GM21367 (cell line): ENCODE results near the gene TMEM45A.
"Not testable (repeated sequence)": the region's sequence is repeated elsewhere in the genome, so short reads cannot be mapped to it uniquely, and the experiment has no call there.

ENCODE experiments used
- ATAC-seq: cut with Tn5 transposase; IDR thresholded peaks from one replicate; pipeline ENCODE4 v1.9.1; 2021; ENCODE audit not compliant: unreplicated experiment

The TMEM45A gene

DNA sequence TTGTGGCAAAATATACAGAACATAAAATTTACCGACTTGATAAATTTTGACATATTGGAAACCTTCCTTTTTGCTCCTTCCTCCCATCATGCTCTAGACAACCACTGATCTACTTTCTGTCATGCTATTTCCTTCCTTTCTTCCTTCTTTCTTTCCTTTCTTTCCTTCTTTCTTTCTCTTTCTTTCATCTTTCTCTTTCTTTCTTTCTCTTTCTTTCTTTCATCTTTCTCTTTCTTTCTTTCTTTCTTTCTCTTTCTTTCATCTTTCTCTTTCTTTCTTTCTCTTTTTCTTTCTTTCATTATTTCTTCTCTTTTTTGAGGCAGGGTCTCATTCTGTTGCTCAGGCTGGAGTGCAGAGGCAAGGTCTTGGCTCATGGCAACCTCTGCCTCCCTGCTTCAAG is 8.9 kb upstream of the TMEM45A start:
- no peak for ATAC-seq

DNA sequence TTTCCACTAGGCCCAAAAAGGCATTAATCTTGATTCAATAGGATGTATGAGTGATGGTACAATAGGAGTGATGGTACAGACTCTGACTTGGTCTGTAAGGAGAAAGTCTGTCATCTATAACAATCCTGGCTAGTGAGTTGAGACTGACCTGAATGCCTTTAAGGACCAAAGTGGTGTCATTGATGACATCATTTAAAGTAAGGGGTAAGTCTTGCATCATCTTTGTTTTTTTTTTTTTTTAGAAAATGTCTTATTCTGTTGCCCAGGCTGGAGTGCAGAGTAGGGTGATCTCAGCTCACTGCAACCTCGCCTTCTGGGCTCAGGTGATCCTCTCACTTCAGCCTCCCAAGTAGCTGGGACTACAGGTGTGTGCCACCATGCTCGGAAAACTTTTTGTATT is 5.6 kb upstream of the TMEM45A start:
- ATAC-seq, result no peak

DNA sequence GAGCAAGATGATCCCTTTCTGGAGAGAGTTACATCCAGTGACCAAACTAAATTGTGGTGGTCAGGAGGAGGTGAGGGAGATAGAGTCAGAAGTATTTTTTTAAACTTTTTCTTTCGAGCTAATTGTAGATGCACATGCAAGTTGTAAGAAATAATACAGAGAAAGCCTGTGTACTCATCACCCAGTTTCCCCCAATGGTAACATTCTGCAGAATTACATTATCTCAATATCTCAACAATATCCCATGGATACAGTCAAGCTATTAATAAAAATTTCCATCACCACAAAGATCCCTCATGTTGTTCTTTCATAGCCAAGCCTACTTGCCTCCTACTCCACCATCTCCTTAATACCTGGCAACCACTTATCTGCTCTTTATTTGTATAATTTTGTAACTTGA is 3.3 kb upstream of the TMEM45A start:
- ATAC-seq, result no peak

DNA sequence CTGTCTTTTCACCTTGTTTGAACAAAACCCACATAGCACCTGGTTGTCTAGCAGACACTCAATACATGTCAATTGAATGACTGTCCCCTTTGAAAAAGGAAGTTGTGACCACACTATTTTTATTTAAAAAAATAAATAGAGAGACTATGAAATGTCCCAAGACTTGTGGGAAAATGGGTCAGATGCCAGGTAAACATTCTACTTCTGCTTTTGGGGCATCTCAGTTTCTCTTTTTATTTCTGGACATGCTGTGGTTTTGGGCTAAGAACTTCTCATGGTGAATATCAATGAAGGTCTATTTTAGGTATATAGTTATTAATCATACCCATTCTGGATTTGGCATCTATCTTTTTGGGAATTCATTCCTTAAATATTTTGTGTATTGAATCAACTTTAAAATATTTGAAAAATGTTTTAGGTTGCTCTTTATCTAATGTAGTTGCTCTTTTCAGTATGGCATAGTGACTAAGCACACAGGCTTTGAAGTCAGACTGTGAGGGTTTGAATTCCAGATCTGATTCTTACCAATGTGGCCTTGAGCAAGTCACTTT is 4.4 kb downstream of the TMEM45A start:
- ATAC-seq, result peak; percentile 36

DNA sequence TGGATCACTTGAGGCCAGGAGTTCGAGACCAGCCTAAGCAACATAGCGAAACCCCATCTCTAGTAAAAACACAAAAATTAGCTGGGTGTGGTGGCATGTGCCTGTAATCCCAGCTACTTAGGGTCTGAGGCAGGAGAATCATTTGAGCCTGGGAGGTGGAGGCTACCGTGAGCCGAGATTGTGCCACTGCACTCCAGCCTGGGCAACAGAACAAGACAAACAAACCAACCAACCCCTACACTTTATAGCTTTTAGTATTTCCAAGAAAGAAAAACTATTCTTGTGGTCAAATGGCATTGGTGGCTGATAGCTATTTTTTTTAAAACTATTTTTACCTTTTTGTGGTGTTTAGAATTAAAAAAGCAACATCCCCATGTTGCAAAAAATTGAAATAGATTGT is 7.2 kb downstream of the TMEM45A start:
- no peak for ATAC-seq

DNA sequence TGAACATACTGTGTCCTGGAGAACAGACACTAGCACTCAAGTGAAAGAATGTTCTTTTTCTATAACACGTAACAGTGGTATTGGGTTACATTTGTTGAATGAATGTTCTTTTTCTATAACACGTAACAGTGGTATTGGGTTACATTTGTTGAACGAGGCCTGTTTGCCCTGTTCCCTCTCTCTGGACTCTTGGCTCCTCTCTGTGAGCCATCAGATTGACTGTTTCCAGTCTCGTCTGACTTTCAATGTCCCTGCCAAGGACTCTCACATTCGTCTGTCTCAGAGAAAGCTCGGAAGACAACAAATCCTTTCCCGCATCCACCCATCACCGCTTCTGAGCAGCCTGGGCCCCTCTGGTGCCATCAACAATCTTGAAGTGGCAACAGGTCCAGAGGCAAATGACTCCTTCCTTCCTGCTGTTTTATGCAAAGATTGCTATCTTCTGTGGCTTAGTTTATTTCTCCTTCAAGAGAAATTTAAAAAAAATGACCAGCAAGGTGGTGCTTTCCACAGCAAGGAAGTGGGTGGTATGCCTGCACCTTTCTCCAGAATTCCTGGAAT is 8.0 kb downstream of the TMEM45A start:
- no peak for ATAC-seq

DNA sequence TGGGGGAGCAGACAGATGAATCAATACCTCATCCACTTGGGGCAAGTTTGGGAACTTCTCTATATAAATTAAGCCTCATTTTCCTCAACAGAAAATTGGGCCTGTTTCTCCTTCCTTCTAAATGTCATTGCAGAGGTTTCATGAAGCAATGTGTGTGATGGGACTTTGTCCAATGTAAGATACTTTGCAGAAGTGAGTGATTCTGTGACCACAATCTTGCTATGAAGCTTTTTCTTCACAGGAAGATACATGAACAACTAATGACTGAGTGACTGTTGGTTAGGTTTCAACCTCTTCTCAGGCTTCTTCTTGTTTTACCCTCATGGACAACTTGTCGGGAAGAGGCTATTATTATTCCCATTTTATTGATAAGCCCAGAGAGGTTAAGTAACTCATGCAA is 11.0 kb downstream of the TMEM45A start:
- no peak for ATAC-seq

DNA sequence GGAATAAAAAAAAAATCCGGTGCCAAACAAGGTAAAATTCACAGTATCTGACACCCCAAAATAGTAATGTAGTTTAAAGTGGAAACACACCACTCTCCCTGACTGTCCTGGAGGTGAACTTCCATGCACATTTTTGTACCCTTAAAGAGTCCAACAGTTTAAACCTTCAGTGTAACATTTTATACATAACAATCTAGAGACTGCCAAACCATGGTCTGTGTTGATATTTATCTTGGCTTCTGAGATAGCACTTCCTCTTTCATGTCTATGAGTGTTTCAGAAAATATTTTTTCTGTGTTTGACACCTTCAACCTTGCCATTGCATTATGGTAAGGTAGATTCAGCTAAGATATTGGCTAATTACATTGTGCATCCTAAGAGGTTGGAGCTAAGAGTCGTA is 13.9 kb downstream of the TMEM45A start:
- no peak for ATAC-seq

DNA sequence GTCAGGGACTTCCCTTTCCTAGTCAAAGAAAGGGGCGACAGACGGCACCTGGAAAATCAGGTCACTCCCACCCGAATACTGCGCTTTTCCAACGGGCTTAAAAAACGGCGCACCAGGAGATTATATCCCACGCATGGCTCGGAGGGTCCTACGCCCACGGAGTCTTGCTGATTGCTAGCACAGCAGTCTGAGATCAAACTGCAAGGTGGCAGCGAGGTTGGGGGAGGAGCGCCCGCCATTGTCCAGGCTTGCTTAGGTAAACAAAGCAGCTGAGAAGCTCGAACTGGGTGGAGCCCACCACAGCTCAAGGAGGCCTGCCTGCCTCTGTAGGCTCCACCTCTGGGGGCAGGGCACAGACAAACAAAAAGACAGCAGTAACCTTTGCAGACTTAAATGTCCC is 17.4 kb downstream of the TMEM45A start:
- ATAC-seq, result not testable (repeated sequence)

DNA sequence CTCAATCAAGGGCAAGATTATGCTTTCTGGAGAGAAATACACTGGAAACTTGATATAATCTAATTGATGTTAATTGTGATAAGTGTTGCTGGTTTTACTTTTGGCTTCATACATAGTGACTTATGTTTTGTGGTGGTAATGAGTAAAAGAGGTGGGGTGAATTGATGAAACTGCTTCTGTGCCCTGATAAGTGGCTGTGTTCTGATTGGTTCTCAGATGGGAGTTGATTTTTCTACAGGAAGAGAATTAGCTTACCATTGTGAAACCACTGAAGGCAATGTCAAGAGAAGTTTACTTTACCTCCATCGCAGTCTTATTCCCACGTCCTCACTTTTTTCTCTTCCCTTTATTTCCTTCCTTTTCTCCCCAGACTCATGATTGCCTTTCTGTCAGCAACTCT is 23.8 kb downstream of the TMEM45A start:
- ATAC-seq, result no peak

DNA sequence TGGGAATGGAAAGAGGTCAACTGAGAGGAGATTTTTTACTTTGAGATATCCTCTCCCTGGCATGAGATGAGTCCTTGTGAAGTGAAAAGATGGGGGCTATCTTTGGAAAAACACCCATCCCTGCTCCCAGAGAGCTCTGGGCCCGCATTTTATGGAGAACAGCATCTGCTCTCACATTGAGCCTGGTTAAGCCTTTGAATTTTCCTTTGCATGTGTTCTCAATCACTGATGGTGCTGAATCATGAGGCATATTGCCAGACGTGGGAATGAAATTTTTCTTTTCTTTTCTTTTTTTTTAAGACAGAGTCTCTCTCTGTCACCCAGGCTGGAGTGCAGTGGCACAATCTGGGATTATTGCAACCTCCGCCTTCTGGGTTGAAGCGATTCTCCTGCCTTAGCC is 24.4 kb downstream of the TMEM45A start:
- no peak for ATAC-seq

DNA sequence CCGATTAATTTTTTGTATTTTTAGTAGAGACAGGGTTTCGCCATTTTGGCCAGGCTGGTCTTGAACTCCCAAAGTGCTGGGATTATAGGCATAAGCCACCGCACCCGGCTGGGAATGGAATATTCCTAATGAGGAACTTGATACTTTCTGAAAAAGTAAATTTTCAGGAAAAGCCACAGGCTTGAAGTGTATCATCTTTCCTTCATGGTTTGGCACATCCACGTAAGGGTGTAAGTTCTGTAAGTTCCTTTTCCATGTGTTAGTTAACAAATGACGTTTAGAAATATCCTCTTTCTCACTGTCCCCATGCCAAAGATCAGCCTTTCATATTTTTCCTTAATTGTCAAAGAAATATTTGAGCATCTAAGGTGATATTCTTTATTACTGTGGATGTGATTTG is 24.9 kb downstream of the TMEM45A start:
- ATAC-seq, result no peak

DNA sequence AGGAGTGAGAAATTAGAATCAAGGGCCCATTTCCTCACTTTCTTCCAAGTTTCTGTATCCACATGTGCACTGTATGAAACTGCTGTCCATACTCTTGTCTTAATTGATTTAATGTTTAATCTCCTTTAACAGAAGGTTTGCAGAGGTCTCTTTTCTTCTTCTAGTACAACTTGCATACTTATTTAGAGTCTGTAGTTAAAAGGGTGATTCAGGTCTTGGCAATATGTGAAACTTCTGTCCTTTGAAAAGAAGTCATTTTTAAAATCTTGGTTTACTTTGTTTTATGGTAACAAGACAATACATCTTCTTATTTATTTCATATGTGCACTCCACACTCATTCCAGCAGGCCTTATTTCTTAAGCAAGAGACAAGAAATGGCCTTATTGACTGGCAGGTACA is 25.8 kb downstream of the TMEM45A start:
- ATAC-seq, result no peak

DNA sequence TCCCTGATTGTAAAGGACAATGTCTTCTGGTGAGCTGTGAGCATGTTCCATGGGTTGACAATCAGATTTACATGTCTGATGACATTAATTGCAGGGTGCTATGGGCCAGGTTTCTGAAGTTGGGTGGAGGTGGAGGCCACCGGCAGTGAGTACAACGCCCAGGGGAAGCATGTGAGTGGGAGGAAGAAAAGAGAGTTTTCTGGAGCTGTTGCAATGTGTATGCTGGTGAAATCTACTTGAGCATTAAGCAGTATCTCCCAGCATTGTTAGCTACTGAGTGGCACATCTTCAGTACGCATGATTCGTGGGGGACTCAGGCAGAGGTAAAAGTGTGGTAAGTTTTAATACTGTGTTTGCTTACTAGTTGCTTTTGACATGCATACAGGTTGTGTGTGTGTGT is 26.6 kb downstream of the TMEM45A start:
- no peak for ATAC-seq

DNA sequence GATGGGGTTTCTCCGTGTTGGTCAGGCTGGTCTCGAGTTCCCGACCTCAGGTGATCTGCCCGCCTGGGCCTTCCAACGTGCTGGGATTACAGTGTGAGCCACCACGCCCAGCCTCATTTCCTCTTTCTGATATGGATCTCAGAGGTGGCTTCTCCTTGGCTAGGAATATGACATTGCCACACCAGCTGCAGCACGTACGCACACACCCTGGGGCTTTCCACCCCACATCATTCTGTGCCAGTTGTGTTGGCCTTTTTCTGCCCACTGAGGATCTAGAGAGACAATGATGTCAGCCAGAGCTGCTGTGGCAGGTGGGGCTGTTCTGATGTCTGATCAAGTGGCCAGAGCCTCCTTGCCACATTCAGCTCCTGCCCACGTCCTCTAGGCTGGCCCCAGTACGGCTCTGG is 29.0 kb downstream of the TMEM45A start:
- ATAC-seq, result no peak

DNA sequence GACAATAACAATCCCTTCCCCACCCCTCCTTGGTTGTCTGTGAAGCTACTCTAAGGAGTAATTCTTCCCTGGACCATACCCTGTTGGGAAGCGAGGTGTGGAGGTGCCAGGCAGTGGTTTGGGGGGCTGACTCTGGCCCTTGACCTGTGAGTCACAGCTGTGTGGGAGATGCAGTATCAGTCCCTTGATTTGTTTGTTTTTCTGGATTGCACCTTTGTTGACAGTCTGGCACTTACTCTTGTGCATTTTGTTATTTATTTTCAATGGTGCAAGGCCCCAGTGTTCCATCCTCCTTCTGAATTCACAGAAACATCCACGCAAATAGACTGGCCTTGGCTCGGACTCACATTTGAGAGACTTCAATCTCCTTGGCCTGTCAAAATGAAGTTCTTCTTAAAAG is 29.7 kb downstream of the TMEM45A start:
- no peak for ATAC-seq

DNA sequence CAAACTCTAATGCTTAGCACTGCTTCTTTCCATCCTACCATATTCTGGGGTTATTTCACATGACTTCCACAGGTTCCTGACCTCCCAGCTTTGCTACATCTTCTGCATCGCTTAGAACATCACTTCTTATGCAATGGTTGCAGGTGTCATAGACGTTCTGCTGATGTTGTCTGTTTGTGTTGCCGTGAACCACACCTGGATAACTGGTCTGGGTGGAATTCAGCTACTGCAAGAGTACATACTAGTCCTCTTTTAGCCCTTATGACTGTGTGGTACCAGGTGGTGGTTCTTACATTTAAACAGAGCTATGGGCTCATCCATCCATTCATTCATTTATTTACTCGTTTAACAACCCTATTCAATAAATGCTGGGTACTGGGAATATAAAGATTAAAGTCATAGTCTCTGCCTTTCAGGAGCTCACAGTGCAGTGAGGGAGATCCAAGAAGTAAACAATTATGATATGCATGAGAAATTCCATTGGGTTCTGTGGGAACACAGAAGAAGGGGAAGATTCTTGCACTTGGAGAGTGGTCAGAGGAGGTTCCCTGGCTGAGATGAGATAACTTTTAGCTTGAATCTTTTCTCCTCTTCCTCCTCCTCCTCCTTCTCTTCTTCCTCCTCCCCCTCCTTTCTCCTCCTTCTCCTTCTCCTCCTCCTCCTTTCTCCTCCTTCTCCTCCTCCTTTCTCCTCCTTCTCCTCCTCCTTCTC is 30.8 kb downstream of the TMEM45A start:
- ATAC-seq, result no peak

DNA sequence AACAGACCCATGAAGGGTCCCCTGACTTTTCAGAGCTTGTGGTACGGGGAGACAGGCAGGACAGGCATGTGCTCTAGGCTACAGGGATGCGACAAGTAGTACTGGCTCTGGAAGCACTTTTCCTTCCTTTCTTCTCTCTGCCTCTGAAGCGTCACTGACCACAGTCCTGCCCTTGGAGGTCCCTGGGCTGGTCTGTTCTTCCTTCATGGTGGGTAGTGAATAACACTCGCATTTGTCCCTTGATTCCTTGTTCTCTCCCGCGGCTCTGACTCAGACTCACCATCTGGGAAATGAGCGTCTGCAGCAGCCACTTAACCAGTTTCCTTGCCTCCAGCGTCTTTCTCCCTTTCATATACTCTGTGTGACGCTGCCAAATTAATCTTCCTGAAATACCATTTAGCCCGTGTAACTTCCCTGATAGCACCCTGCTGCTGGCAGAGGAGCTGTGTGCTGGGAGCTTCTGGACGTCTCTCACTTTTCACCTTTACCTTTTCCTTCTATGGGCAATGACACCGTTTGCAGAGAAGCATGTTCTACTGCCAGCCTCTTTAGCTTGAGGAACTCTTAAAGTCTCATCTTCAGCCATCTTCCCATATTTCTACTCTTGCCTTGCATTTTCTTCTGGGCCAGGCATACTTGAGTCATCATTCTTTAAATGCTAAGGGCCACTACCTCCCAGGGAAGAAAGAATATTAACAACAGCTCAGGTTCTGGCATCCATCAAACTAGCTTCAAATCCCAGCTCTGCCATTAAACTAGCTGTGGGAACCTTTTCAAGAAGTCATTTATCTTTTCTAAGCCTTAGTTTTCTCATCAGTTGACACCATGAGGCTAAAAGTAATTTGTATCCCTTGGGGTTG is 33.6 kb downstream of the TMEM45A start:
- no peak for ATAC-seq

DNA sequence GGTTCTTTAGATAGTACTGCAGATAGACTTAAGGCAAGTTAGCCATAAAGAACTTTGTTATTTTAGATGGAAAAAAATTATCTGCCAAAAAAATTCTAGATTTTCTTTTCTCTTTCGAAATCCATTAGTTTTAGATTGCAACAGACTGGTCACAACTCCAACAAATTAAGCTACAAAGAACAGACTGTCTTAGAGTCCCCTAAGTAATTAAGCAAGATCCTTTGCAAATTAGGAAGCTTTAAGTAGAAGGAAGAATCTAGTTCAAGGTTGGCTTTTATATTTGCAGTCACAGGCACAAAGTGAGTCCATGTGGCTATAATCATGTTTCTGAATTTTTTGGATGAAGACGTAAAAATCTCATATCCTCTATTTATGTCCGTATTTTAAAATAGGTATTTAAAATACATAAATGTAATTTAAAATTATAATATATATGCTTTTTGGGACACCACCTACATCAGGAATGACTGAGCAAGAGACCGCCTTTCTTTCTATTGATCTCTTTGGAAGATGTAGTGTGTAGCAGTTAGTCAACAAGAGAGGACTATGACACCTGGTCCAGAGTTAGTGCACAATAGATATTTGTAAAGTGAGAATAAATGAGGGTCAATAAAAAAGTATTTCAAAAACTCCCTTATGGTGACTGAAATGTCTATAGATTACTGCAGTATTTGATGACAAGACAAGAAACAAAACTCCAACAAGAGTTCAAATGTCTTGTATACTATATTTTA is 34.4 kb downstream of the TMEM45A start:
- no peak for ATAC-seq

DNA sequence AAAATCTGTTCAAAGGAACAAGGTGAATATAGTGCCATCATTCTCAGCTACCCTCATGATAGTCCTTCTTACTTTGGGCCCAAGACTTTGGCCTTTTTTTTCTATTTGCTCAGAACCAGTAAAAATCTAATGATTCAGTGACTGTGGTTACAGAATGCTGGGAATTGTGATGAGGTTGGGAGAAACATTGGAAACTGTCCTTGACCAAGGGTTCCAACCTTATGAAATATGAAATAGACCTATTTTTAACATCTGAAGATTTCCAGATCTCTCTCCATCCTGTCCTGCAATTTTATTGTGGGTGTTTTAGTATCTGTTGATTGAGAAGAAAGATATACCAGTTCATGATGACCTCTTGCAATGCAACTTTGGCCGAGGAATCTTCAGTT is 34.9 kb downstream of the TMEM45A start:
- ATAC-seq, result no peak

DNA sequence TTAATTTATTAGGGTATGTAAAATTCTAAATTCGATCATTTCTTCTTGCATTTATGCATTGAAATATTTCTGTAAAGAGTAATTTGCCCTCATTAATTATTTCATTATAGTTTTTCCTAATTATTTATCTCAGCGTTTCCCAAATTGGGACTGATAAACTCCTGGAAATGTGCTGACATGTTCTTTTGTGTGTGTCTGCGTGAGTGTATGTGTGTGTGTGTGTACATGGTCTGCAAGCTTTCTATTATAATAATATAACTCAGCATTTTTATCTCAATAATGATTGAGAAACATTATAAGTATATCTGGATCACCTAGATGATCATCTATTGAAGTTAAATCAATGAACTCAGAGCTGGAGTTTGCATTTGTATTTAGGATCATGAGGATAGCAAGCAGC is 38.7 kb downstream of the TMEM45A start:
- ATAC-seq, result no peak
